C4-2B (cell line): ENCODE data around the gene COASY.

ENCODE experiments used
- CTCF ChIP-seq: fragments of 450-650 bp; conservative IDR thresholded peaks from 2 replicates; pipeline ENCODE4 v1.5.1; 2017; ENCODE audit warnings: mild to moderate bottlenecking
- ZFX ChIP-seq: fragments of 450-650 bp; IDR thresholded peaks from 2 replicates; pipeline ENCODE4 v1.6.1; 2017

GRCh38 chr17:42563543-42563942 lies 1.6 kb downstream of the COASY start:
- TF ChIP-seq CTCF (no peak), ZFX (no peak)
